GM23338 (cell line): ENCODE results near the gene MTA1. TPM values are rescaled to one million over a fixed set of nuclear protein-coding genes. Genes with fewer than 3 reads are reported as not detected.

Source experiments
- ATAC-seq: fragments of 200-7000 bp; cut with Tn5 transposase; 3 replicates; pipeline ENCODE4 v1.9.1; 2020
- DNase-seq: peaks from one replicate; pipeline ENCODE4 v3.0.0-alpha.2; 2015; ENCODE audit warnings: low spot score
- H2AFZ ChIP-seq: fragments of 200-600 bp; sonication (generic); 2 replicates; pipeline ENCODE4 v1.8.0; 2016; ENCODE audit warnings: antibody characterized with exemption, mild to moderate bottlenecking, moderate library complexity
- H3F3A ChIP-seq: fragments of 200-600 bp; sonication (generic); replicated peaks from 2 replicates; pipeline ENCODE4 v1.8.0; 2017; ENCODE audit warnings: antibody characterized with exemption, mixed run types, low read depth
- H3K27ac ChIP-seq: fragments of 200-600 bp; sonication (generic); 2 replicates; pipeline ENCODE4 v1.6.1; 2016; ENCODE audit warnings: low read depth
- H3K27me3 ChIP-seq: fragments of 200-600 bp; sonication (generic); 2 replicates; pipeline ENCODE4 v1.8.0; 2016; ENCODE audit warnings: mild to moderate bottlenecking, mixed run types, moderate library complexity; ENCODE audit not compliant: insufficient read depth
- H3K36me3 ChIP-seq: fragments of 200-600 bp; sonication (generic); 2 replicates; pipeline ENCODE4 v1.8.0; 2016; ENCODE audit warnings: mild to moderate bottlenecking; ENCODE audit not compliant: insufficient read depth
- H3K4me1 ChIP-seq: fragments of 200-600 bp; sonication (generic); 2 replicates; pipeline ENCODE4 v1.8.0; 2016; ENCODE audit warnings: mild to moderate bottlenecking, moderate library complexity; ENCODE audit not compliant: insufficient read depth
- H3K4me2 ChIP-seq: fragments of 200-600 bp; sonication (generic); 2 replicates; pipeline ENCODE4 v1.7.1; 2017; ENCODE audit warnings: mixed run types
- H3K4me3 ChIP-seq: fragments of 200-600 bp; sonication (generic); 2 replicates; pipeline ENCODE4 v1.6.1; 2016; ENCODE audit warnings: mixed run types
- H3K79me2 ChIP-seq: fragments of 200-600 bp; sonication (generic); replicated peaks from 2 replicates; pipeline ENCODE4 v1.8.0; 2017; ENCODE audit warnings: mild to moderate bottlenecking; ENCODE audit not compliant: insufficient read depth
- H3K9me2 ChIP-seq: fragments of 200-600 bp; sonication (generic); 2 replicates; pipeline ENCODE4 v1.8.0; 2017; ENCODE audit not compliant: insufficient read depth
- H4K20me1 ChIP-seq: fragments of 200-600 bp; sonication (generic); replicated peaks from 2 replicates; pipeline ENCODE4 v1.8.0; 2017; ENCODE audit warnings: mild to moderate bottlenecking; ENCODE audit not compliant: insufficient read depth
- H3K27ac Mint-ChIP-seq: 2 replicates; pipeline ENCODE4 v1.8.0; 2020; ENCODE audit warnings: inconsistent platforms, mild to moderate bottlenecking, moderate library complexity, mixed read lengths
- H3K27me3 Mint-ChIP-seq: 3 replicates; pipeline ENCODE4 v1.8.0; 2022; ENCODE audit warnings: low read depth, mild to moderate bottlenecking, moderate library complexity, mixed read lengths, inconsistent platforms; ENCODE audit not compliant: insufficient read depth, poor library complexity
- H3K36me3 Mint-ChIP-seq: 3 replicates; pipeline ENCODE4 v1.8.0; 2021; ENCODE audit warnings: low read depth, mild to moderate bottlenecking, inconsistent platforms, moderate library complexity, mixed read lengths
- H3K4me1 Mint-ChIP-seq: 3 replicates; pipeline ENCODE4 v1.8.0; 2020; ENCODE audit warnings: mild to moderate bottlenecking, inconsistent platforms, mixed read lengths
- H3K4me3 Mint-ChIP-seq: 3 replicates; pipeline ENCODE4 v1.8.0; 2021; ENCODE audit warnings: moderate library complexity, mild to moderate bottlenecking, inconsistent platforms, mixed read lengths
- H3K9me3 Mint-ChIP-seq: 3 replicates; pipeline ENCODE4 v1.8.0; 2020; ENCODE audit warnings: moderate library complexity, mild to moderate bottlenecking, inconsistent platforms, mixed read lengths
- CREB1 ChIP-seq: fragments of 250-450 bp; sonication (Bioruptor Pico); IDR thresholded peaks from 2 replicates; pipeline ENCODE4 v1.5.0; 2020; ENCODE audit warnings: low read depth, mild to moderate bottlenecking, moderate library complexity
- EZH2phosphoT487 ChIP-seq: fragments of 200-600 bp; sonication (generic); IDR thresholded peaks from one replicate; pipeline ENCODE4 v1.8.1; 2018; ENCODE audit warnings: antibody characterized with exemption; ENCODE audit not compliant: unreplicated experiment
- JUNB ChIP-seq: IDR thresholded peaks from one replicate; pipeline ENCODE4 v1.6.1; 2016; ENCODE audit warnings: antibody characterized with exemption; ENCODE audit not compliant: unreplicated experiment
- POLR2AphosphoS5 ChIP-seq: IDR thresholded peaks from 2 replicates; pipeline ENCODE4 v1.6.1; 2016; ENCODE audit warnings: antibody characterized with exemption, low read depth
- STAT1 ChIP-seq: IDR thresholded peaks from one replicate; pipeline ENCODE4 v1.6.1; 2016; ENCODE audit warnings: antibody characterized with exemption; ENCODE audit not compliant: unreplicated experiment
- ZNF114 ChIP-seq: fragments of 250-450 bp; sonication (Bioruptor Pico); IDR thresholded peaks from 2 replicates; pipeline ENCODE4 v1.5.0; 2020; ENCODE audit warnings: mild to moderate bottlenecking, moderate library complexity
- ZNF331 ChIP-seq: fragments of 250-450 bp; sonication (Bioruptor Pico); IDR thresholded peaks from 2 replicates; pipeline ENCODE4 v1.5.0; 2020; ENCODE audit warnings: low read depth, mild to moderate bottlenecking, moderate library complexity
- polyA plus RNA-seq: library from polyadenylated mRNA; unstranded; fragments of >200 nt; fragmentation: Nextera tagmentation; extraction: Ambion mirVana; gene quantifications from 2 replicates; pipeline ENCODE4 v1.2.1, GENCODE V29; 2016
- total RNA-seq: library from RNA; depleted of rRNA; stranded (reverse); fragments of >200 nt; shearing (Covaris generic); gene quantifications from 2 replicates; pipeline ENCODE4 v1.2.3, GENCODE V29; 2014
- TF ChIP-seq, protein P1 (sequence below): IDR thresholded peaks from one replicate; pipeline ENCODE4 v1.6.1; 2018; ENCODE audit warnings: antibody characterized with exemption; ENCODE audit not compliant: unreplicated experiment
- TF ChIP-seq, protein P2 (sequence below): IDR thresholded peaks from 2 replicates; pipeline ENCODE4 v1.6.1; 2016; ENCODE audit warnings: antibody characterized with exemption
- TF ChIP-seq, protein P3 (sequence below), 2 experiments: fragments of 200-600 bp in 1 of 2; sonication (generic) in 1 of 2; conservative IDR thresholded peaks; 2 replicates each; pipeline versions ENCODE4 v1.5.1 to v1.6.1; 2016 to 2017; ENCODE audit warnings: antibody characterized with exemption in 2 of 2, low read depth in 2 of 2, mild to moderate bottlenecking in 2 of 2, moderate library complexity in 1 of 2

The MTA1 gene
- total and polyA plus RNA-seq, 2 experiments from 2014 or later, result 53.3 to 126 TPM

DNA sequence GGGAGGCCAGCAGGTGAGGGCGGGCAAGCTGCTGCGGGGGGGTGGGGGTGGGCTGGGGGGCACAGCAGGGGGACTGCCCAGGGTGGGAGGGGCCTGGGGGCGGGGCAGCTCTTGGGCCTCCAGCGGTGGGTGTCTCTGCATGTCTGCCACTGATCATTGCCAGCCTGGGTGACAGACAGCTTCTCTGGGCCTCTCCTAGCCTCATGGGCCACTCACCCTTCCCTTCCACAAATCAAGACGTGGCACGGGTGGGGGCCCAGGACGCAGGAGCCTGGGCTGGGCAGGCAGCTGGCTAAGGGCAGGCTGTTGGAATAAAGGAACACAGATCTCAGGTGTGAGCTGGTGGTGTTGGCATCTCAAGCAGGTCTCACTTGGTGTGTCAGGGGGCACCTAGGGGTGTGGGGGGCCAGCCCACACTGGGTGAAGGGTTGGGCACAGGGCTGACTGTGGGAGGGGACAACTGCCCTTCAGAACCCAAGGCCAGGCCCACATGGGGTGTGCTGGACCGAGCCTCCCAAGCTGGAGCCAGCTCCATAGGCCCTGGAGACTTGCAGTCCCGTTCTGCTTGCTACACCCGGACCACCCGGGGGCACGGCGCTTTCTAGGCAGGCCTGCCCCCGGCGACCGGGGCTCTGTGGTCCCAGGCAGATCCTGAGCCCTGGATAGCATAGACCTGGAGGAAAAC, 74.4 kb downstream of the MTA1 start (continued):
- TF ChIP-seq, protein P1, sequence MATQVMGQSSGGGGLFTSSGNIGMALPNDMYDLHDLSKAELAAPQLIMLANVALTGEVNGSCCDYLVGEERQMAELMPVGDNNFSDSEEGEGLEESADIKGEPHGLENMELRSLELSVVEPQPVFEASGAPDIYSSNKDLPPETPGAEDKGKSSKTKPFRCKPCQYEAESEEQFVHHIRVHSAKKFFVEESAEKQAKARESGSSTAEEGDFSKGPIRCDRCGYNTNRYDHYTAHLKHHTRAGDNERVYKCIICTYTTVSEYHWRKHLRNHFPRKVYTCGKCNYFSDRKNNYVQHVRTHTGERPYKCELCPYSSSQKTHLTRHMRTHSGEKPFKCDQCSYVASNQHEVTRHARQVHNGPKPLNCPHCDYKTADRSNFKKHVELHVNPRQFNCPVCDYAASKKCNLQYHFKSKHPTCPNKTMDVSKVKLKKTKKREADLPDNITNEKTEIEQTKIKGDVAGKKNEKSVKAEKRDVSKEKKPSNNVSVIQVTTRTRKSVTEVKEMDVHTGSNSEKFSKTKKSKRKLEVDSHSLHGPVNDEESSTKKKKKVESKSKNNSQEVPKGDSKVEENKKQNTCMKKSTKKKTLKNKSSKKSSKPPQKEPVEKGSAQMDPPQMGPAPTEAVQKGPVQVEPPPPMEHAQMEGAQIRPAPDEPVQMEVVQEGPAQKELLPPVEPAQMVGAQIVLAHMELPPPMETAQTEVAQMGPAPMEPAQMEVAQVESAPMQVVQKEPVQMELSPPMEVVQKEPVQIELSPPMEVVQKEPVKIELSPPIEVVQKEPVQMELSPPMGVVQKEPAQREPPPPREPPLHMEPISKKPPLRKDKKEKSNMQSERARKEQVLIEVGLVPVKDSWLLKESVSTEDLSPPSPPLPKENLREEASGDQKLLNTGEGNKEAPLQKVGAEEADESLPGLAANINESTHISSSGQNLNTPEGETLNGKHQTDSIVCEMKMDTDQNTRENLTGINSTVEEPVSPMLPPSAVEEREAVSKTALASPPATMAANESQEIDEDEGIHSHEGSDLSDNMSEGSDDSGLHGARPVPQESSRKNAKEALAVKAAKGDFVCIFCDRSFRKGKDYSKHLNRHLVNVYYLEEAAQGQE, result no peak
- TF ChIP-seq CREB1 (CRISPR knock-in tag) (no peak), JUNB (no peak), EZH2phosphoT487 (no peak)

DNA sequence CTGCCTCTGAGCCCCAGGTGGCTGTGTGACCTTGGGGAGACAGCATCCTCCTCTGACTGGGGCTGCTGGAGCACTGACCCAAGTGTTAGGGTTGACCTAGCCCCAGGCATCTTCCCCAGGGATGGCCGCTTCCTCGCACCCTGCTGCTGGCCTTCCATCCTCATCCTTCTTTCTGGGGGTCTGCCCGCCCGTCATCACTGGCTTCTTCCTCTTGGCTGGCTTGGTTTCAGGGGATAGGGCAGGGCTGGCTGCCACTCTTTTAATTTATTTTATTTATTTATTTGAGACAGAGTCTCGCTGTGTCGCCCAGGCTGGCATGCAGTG, 74.9 kb downstream of the MTA1 start:
- Histone ChIP-seq H2AFZ (no peak overlapping the region), H3K27me3 (peaks cover 6% of the 10 kb centered on the region), H3K27ac (no peak overlapping the region), H3K4me3 (no peak overlapping the region), H3K4me1 (no peaks in the 10 kb centered on the region), H3K9me2 (peaks cover 3% of the 10 kb centered on the region; the same call in 1 of the 2 replicates), H3K79me2 (no peaks in the 10 kb centered on the region), H4K20me1 (no peaks in the 10 kb centered on the region), H3F3A (peaks cover 4% of the 10 kb centered on the region; the same call in 1 of the 2 replicates), H3K36me3 (no peaks in the 10 kb centered on the region), H3K4me2 (no peak overlapping the region)
- no peak overlapping the region for H3K27ac Mint-ChIP-seq
- peaks cover 14% of the 10 kb centered on the region for H3K27me3 Mint-ChIP-seq
- peaks cover 6% of the 10 kb centered on the region; the same call in 2 of the 3 replicates for H3K9me3 Mint-ChIP-seq
- no peaks in the 10 kb centered on the region for H3K36me3 Mint-ChIP-seq
- H3K4me1 Mint-ChIP-seq, result peaks cover 2% of the 10 kb centered on the region; the same call in 2 of the 3 replicates
- no peak for TF ChIP-seq ZNF114 (CRISPR knock-in tag)
- no peak for TF ChIP-seq STAT1
- TF ChIP-seq JUNB, result no peak
- no peak for TF ChIP-seq POLR2AphosphoS5
- no peak for ATAC-seq
- no peak for DNase-seq
- no peak overlapping the region for H3K4me3 Mint-ChIP-seq

DNA sequence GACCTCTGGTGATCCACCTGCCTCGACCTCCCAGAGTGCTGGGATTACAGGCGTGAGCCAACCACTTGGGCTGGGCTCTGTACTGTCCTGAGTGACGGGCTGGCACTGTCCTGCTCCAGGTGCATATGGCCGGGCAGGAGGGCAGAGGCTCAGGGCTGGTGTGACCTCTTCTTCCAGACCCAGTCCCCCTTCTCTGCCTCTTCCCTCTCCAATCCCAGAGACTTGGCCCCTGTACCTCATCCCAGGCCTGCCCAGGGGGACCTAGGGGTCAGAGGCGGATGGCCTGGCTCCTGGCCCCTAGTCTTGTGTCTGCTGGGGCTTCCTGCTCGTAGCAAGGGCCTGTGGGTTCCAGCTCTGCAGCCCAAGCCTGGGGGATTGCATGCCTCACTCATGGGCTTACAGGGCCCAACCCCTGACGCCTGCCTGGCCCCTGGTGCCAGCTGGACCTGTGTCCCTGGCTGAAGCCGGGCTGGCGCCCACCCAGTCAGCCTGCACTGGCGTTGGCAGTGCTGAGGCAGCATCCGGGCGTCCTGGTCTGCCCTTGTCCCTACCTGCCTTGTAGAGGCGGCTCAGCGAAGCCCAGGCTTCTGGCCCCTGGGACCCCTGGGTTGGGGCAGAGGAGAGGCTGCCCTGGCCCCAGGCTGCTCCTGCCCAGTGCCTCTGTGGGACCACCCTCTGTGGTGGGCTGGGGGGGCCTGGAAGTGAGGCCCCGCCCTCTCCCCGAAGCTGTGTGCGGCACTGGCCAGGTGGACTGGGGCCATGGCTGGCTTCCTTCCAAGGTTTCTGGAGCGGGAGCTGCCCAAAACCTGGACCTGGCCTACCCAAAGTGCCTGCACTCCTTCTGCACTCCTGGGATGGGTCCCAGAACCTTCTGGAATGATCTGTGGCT, 75.7 kb downstream of the MTA1 start:
- DNase-seq (no peak), ATAC-seq (no peak)
- Mint-ChIP-seq H3K36me3 (no peaks in the 10 kb centered on the region), H3K27ac (no peak overlapping the region), H3K27me3 (peaks cover 12% of the 10 kb centered on the region), H3K4me1 (0 out of 3 replicates have a peak, but pooled peaks cover 2% of the 10 kb centered on the region), H3K4me3 (no peak overlapping the region), H3K9me3 (peaks cover 6% of the 10 kb centered on the region; the same call in 2 of the 3 replicates)
- Histone ChIP-seq H3K4me1 (no peaks in the 10 kb centered on the region), H3K27me3 (no peaks in the 10 kb centered on the region), H3K79me2 (no peaks in the 10 kb centered on the region), H3K4me2 (no peak overlapping the region), H3K4me3 (no peak overlapping the region), H3K9me2 (peaks cover 3% of the 10 kb centered on the region; the same call in 1 of the 2 replicates), H3K27ac (no peak overlapping the region), H2AFZ (no peak overlapping the region), H4K20me1 (no peaks in the 10 kb centered on the region), H3F3A (peaks cover 4% of the 10 kb centered on the region; the same call in 1 of the 2 replicates), H3K36me3 (no peaks in the 10 kb centered on the region)
- TF ChIP-seq, protein P2, sequence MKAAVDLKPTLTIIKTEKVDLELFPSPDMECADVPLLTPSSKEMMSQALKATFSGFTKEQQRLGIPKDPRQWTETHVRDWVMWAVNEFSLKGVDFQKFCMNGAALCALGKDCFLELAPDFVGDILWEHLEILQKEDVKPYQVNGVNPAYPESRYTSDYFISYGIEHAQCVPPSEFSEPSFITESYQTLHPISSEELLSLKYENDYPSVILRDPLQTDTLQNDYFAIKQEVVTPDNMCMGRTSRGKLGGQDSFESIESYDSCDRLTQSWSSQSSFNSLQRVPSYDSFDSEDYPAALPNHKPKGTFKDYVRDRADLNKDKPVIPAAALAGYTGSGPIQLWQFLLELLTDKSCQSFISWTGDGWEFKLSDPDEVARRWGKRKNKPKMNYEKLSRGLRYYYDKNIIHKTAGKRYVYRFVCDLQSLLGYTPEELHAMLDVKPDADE, result no peak
- no peak for TF ChIP-seq EZH2phosphoT487
- no peak for TF ChIP-seq STAT1
- TF ChIP-seq, protein P3, sequence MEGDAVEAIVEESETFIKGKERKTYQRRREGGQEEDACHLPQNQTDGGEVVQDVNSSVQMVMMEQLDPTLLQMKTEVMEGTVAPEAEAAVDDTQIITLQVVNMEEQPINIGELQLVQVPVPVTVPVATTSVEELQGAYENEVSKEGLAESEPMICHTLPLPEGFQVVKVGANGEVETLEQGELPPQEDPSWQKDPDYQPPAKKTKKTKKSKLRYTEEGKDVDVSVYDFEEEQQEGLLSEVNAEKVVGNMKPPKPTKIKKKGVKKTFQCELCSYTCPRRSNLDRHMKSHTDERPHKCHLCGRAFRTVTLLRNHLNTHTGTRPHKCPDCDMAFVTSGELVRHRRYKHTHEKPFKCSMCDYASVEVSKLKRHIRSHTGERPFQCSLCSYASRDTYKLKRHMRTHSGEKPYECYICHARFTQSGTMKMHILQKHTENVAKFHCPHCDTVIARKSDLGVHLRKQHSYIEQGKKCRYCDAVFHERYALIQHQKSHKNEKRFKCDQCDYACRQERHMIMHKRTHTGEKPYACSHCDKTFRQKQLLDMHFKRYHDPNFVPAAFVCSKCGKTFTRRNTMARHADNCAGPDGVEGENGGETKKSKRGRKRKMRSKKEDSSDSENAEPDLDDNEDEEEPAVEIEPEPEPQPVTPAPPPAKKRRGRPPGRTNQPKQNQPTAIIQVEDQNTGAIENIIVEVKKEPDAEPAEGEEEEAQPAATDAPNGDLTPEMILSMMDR (conservative IDR thresholded peaks at IDR 0.05; ENCODE audit: low read depth in 2 of 2), result no peak
- TF ChIP-seq JUNB, result no peak
- TF ChIP-seq ZNF331, result no peak
- no peak for TF ChIP-seq POLR2AphosphoS5
